Mesenchymal stem cell (in vitro differentiated cells and primary cell): Measurements from ENCODE around the gene HIVEP3.

Experiments
- DNase-seq: peaks from one replicate; pipeline ENCODE4 v3.0.0-alpha.2; 2013
- H2AFZ ChIP-seq: one replicate; pipeline ENCODE4 v1.6.1; 2013; ENCODE audit warnings: low read depth, mild to moderate bottlenecking, control low read depth, inconsistent platforms, low read length, moderate library complexity
- H2AK5ac ChIP-seq: 2 replicates; pipeline ENCODE4 v1.6.1; 2013; ENCODE audit warnings: low read length, moderate library complexity, mild to moderate bottlenecking, inconsistent platforms; ENCODE audit not compliant: severe bottlenecking
- H2BK120ac ChIP-seq: one replicate; pipeline ENCODE4 v1.6.1; 2013; ENCODE audit warnings: low read depth, mild to moderate bottlenecking, inconsistent platforms, low read length, moderate library complexity
- H2BK12ac ChIP-seq, 2 experiments: one replicate each; pipeline ENCODE4 v1.6.1; 2013; ENCODE audit warnings: inconsistent platforms in 2 of 2, low read length in 2 of 2, mild to moderate bottlenecking in 2 of 2, moderate library complexity in 2 of 2, control low read depth in 1 of 2
- H2BK15ac ChIP-seq: one replicate; pipeline ENCODE4 v1.6.1; 2013; ENCODE audit warnings: mild to moderate bottlenecking, low read depth, inconsistent platforms; ENCODE audit not compliant: poor library complexity, severe bottlenecking
- H2BK5ac ChIP-seq: 2 replicates; pipeline ENCODE4 v1.6.1; 2013; ENCODE audit warnings: low read depth, mild to moderate bottlenecking, low read length, control low read depth, inconsistent platforms; ENCODE audit not compliant: poor library complexity, severe bottlenecking
- H3K14ac ChIP-seq, 2 experiments: one replicate each; pipeline ENCODE4 v1.6.1; 2013; ENCODE audit warnings: inconsistent platforms in 2 of 2, low read length in 2 of 2, control low read depth in 1 of 2, mild to moderate bottlenecking in 1 of 2, moderate library complexity in 1 of 2
- H3K18ac ChIP-seq, 2 experiments: one replicate each; pipeline ENCODE4 v1.6.1; 2013; ENCODE audit warnings: inconsistent platforms in 2 of 2, low read length in 2 of 2, control low read depth in 1 of 2, low read depth in 1 of 2, mild to moderate bottlenecking in 1 of 2
- H3K23ac ChIP-seq, 2 experiments: one replicate each; pipeline ENCODE4 v1.6.1; 2013; ENCODE audit warnings: inconsistent platforms in 2 of 2, low read length in 2 of 2, mild to moderate bottlenecking in 2 of 2, moderate library complexity in 2 of 2, control low read depth in 1 of 2
- H3K27ac ChIP-seq: 2 replicates; pipeline ENCODE4 v1.5.1; 2013; ENCODE audit warnings: mild to moderate bottlenecking, moderate library complexity, low read length, control low read depth, inconsistent platforms; ENCODE audit not compliant: poor library complexity, severe bottlenecking
- H3K27me3 ChIP-seq, 2 experiments: 2 replicates each; pipeline versions ENCODE4 v1.6.1 to v1.7.0; 2013; ENCODE audit warnings: low read length in 2 of 2, mild to moderate bottlenecking in 2 of 2, moderate library complexity in 2 of 2, control low read depth in 1 of 2, inconsistent platforms in 1 of 2; ENCODE audit not compliant: control insufficient read depth in 1 of 2, insufficient read depth in 1 of 2
- H3K36me3 ChIP-seq, 2 experiments: 2 replicates each; pipeline versions ENCODE4 v1.6.1 to v1.7.0; 2013; ENCODE audit warnings: low read length in 2 of 2, control low read depth in 1 of 2, inconsistent platforms in 1 of 2, low read depth in 1 of 2, mild to moderate bottlenecking in 1 of 2; ENCODE audit not compliant: insufficient read depth in 2 of 2, control insufficient read depth in 1 of 2
- H3K4ac ChIP-seq, 2 experiments: one replicate each; pipeline ENCODE4 v1.6.1; 2013; ENCODE audit warnings: inconsistent platforms in 2 of 2, low read length in 2 of 2, mild to moderate bottlenecking in 2 of 2, moderate library complexity in 2 of 2, control low read depth in 1 of 2, low read depth in 1 of 2
- H3K4me1 ChIP-seq: 2 replicates; pipeline ENCODE4 v1.6.1; 2013; ENCODE audit warnings: low read depth, low read length, control low read depth; ENCODE audit not compliant: control insufficient read depth, insufficient read depth
- H3K4me2 ChIP-seq: 2 replicates; pipeline ENCODE4 v1.6.1; 2013; ENCODE audit warnings: low read length, mild to moderate bottlenecking, inconsistent platforms; ENCODE audit not compliant: poor library complexity, severe bottlenecking
- H3K4me3 ChIP-seq, 2 experiments: 2 replicates each; pipeline versions ENCODE4 v1.5.1 to v1.7.0; 2013; ENCODE audit warnings: low read length in 2 of 2, mild to moderate bottlenecking in 2 of 2, control low read depth in 1 of 2, low read depth in 1 of 2; ENCODE audit not compliant: insufficient read depth in 1 of 2
- H3K79me1 ChIP-seq: replicated peaks from 2 replicates; pipeline ENCODE4 v1.6.1; 2013; ENCODE audit warnings: mild to moderate bottlenecking, control low read depth, low read length, inconsistent platforms; ENCODE audit not compliant: poor library complexity, severe bottlenecking
- H3K9ac ChIP-seq: 2 replicates; pipeline ENCODE4 v1.7.0; 2013; ENCODE audit warnings: mild to moderate bottlenecking, low read length, moderate library complexity
- H3K9me3 ChIP-seq: 2 replicates; pipeline ENCODE4 v1.7.0; 2013; ENCODE audit warnings: mild to moderate bottlenecking, low read length; ENCODE audit not compliant: control insufficient read depth
- H4K8ac ChIP-seq: one replicate; pipeline ENCODE4 v1.6.1; 2013; ENCODE audit warnings: inconsistent platforms, mild to moderate bottlenecking, low read length, moderate library complexity
- H4K91ac ChIP-seq: one replicate; pipeline ENCODE4 v1.6.1; 2013; ENCODE audit warnings: mild to moderate bottlenecking, low read length, inconsistent platforms
- WGBS: methylation state at CpG from one replicate; pipeline ENCODE4 v1.1.7; 2013; ENCODE audit warnings: mixed read lengths; 5-methylcytosine and 5-hydroxymethylcytosine counted together

The HIVEP3 gene

DNA sequence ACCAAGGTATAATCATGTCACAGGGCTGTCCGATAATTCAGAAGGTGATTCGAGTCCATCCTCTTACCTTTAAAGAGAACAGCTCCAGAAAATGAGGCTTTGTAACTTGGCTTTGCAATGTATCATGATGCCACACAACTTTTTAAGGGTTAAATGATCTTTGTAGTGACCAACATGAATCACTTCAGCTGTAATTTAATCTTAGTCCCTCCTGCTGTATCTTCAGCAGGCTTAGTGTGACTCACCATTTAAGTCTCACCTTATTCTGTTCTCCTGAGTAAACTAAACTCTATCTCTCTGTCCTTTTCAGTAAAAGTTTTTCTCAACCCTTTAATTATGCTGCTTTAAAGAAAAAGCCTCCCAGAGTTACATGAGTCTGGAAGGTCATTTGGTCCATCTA lies 1.9 kb upstream of the HIVEP3 start:
- H3K9ac ChIP-seq = no peak overlapping the region
- H3K36me3 ChIP-seq = no peaks in the 10 kb centered on the region
- H3K4ac ChIP-seq = no peak overlapping the region
- no peak overlapping the region for H2BK15ac ChIP-seq
- H2BK12ac ChIP-seq = no peak overlapping the region
- H2BK5ac ChIP-seq = no peak overlapping the region
- H2AFZ ChIP-seq = no peak overlapping the region
- peak overlapping the region; percentile 57 for H3K27ac ChIP-seq
- H3K14ac ChIP-seq = no peak overlapping the region
- no peak overlapping the region for H3K18ac ChIP-seq
- H4K8ac ChIP-seq = no peak overlapping the region
- no peak overlapping the region for H2BK120ac ChIP-seq
- H3K9me3 ChIP-seq = no peaks in the 10 kb centered on the region
- no peak overlapping the region for H3K4me2 ChIP-seq
- no peak overlapping the region for H3K23ac ChIP-seq
- peaks cover 0 to 7% of the 10 kb centered on the region in 2 experiments for H3K27me3 ChIP-seq
- H2AK5ac ChIP-seq = no peak overlapping the region
- no peak overlapping the region for H3K4me3 ChIP-seq
- H4K91ac ChIP-seq = no peak overlapping the region
- peaks cover 25% of the 10 kb centered on the region for H3K4me1 ChIP-seq
- H3K79me1 ChIP-seq = peaks cover 20% of the 10 kb centered on the region
- DNase-seq = peak; percentile 27
- 93% methylated on average over 2 of the region's 2 CpGs for WGBS

GRCh38 chr1:41919764-41920397 lies 1.2 kb upstream of the HIVEP3 start:
- Histone ChIP-seq H3K4me2 (peak overlapping the region; percentile 85), H2BK5ac (no peak overlapping the region), H3K27me3 (peaks cover 0 to 7% of the 10 kb centered on the region in 2 experiments), H4K8ac (peak overlapping the region; percentile 52), H2AFZ (peak overlapping the region; percentile 60), H3K4me1 (peaks cover 26% of the 10 kb centered on the region), H3K9me3 (no peaks in the 10 kb centered on the region), H3K27ac (peak overlapping the region; percentile 73), H3K79me1 (peaks cover 20% of the 10 kb centered on the region), H2BK12ac (peak overlapping the region in 1 of 2 experiments; percentile 75), H3K23ac (peak overlapping the region in 1 of 2 experiments; percentile 81), H3K4ac (no peak overlapping the region), H3K9ac (no peak overlapping the region), H3K14ac (peak overlapping the region in 1 of 2 experiments; percentile 18), H2AK5ac (no peak overlapping the region), H2BK15ac (no peak overlapping the region), H3K36me3 (no peaks in the 10 kb centered on the region), H4K91ac (no peak overlapping the region), H2BK120ac (no peak overlapping the region), H3K18ac (peak overlapping the region in 1 of 2 experiments; percentile 67), H3K4me3 (peak overlapping the region in 1 of 2 experiments; percentile 48)
- DNase-seq = peak; percentile 39
- WGBS = 20% methylated on average over 15 of the region's 18 CpGs

- H3K27ac ChIP-seq = peak overlapping the region; percentile 1
- peak overlapping the region in 1 of 2 experiments; percentile 70 for H3K18ac ChIP-seq
- peak overlapping the region in 1 of 2 experiments; percentile 81 for H2BK12ac ChIP-seq
- no peak overlapping the region for H2AFZ ChIP-seq
- H3K4ac ChIP-seq = no peak overlapping the region
- H3K23ac ChIP-seq = no peak overlapping the region
- H3K4me1 ChIP-seq = peaks cover 26% of the 10 kb centered on the region
- 53% methylated on average over 8 of the region's 9 CpGs for WGBS
- no peak overlapping the region for H4K8ac ChIP-seq
- no peak overlapping the region for H2BK15ac ChIP-seq
- no peak overlapping the region for H2BK5ac ChIP-seq
- no peak overlapping the region for H2AK5ac ChIP-seq
- no peak overlapping the region for H3K9ac ChIP-seq
- no peak overlapping the region for H2BK120ac ChIP-seq
- no peaks in the 10 kb centered on the region for H3K9me3 ChIP-seq
- H3K14ac ChIP-seq = peak overlapping the region in 1 of 2 experiments; percentile 53
- H4K91ac ChIP-seq = no peak overlapping the region
- H3K4me2 ChIP-seq = peak overlapping the region; percentile 31
- peaks cover 0 to 7% of the 10 kb centered on the region in 2 experiments for H3K27me3 ChIP-seq
- H3K36me3 ChIP-seq = no peaks in the 10 kb centered on the region
- no peak overlapping the region for H3K4me3 ChIP-seq
- DNase-seq = no peak
- peaks cover 21% of the 10 kb centered on the region for H3K79me1 ChIP-seq
Observed at GRCh38 chr1:41919131-41919530, 409 bp upstream of the HIVEP3 start.

GRCh38 chr1:41917835-41918449 lies 780 bp downstream of the HIVEP3 start:
- Histone ChIP-seq H2BK120ac (no peak overlapping the region), H3K4me2 (peak overlapping the region; percentile 82), H2BK15ac (no peak overlapping the region), H2AK5ac (no peak overlapping the region), H3K27me3 (peaks cover 0 to 7% of the 10 kb centered on the region in 2 experiments), H3K4me3 (peak overlapping the region; percentile 66 to 80), H3K27ac (peak overlapping the region; percentile 49), H4K8ac (no peak overlapping the region), H3K4ac (no peak overlapping the region), H4K91ac (no peak overlapping the region), H3K9ac (peak overlapping the region; percentile 74), H3K36me3 (no peaks in the 10 kb centered on the region), H3K4me1 (peaks cover 26% of the 10 kb centered on the region), H3K79me1 (peaks cover 25% of the 10 kb centered on the region), H3K18ac (peak overlapping the region in 1 of 2 experiments; percentile 58), H2BK5ac (no peak overlapping the region), H3K23ac (peak overlapping the region in 1 of 2 experiments; percentile 34), H3K9me3 (no peaks in the 10 kb centered on the region), H3K14ac (no peak overlapping the region), H2AFZ (peak overlapping the region; percentile 90), H2BK12ac (peak overlapping the region in 1 of 2 experiments; percentile 4)
- DNase-seq = peak; percentile 54
- WGBS = under 1% methylated on average over 52 of the region's 53 CpGs
